Fibroblast of the aortic adventitia (primary cell): ENCODE data around the gene GSG1L2. TPM values are rescaled to one million over a fixed set of nuclear protein-coding genes. Genes with fewer than 3 reads are reported as not detected.

Experiments used
- DNase-seq: peaks from one replicate; pipeline ENCODE4 v3.0.0-alpha.2; 2010; ENCODE audit warnings: low read depth
- H3K4me3 ChIP-seq: 2 replicates; pipeline ENCODE4 v1.5.1; 2011; ENCODE audit warnings: low read depth, mild to moderate bottlenecking, control low read depth, low read length, moderate library complexity
- CTCF ChIP-seq: IDR thresholded peaks from 2 replicates; pipeline ENCODE4 v1.5.1; 2011; ENCODE audit warnings: mild to moderate bottlenecking, low read length, control low read depth, inconsistent platforms; ENCODE audit not compliant: insufficient read depth
- total RNA-seq: library from RNA; depleted of rRNA; stranded (reverse); fragments of >200 nt; gene quantifications from 2 replicates; pipeline ENCODE4 v1.2.3, GENCODE V29; 2012; ENCODE audit warnings: low replicate concordance

The GSG1L2 gene
- total RNA-seq, 1 donor, result not detected

GRCh38 chr17:9855036-9855435, 33.2 kb upstream of the GSG1L2 start:
- no peak for DNase-seq
- no peak for TF ChIP-seq CTCF
- H3K4me3 ChIP-seq, result no peak overlapping the region

GRCh38 chr17:9854255-9854654, 32.4 kb upstream of the GSG1L2 start:
- TF ChIP-seq CTCF, result no peak
- no peak for DNase-seq
- H3K4me3 ChIP-seq, result no peak overlapping the region

GRCh38 chr17:9850151-9850550, 28.3 kb upstream of the GSG1L2 start:
- DNase-seq, result no peak
- H3K4me3 ChIP-seq, result no peak overlapping the region
- TF ChIP-seq CTCF, result no peak

- H3K4me3 ChIP-seq, result no peak overlapping the region
- DNase-seq, result no peak
- no peak for TF ChIP-seq CTCF
Measured at GRCh38 chr17:9845306-9845705, 23.4 kb upstream of the GSG1L2 start.

- no peak for DNase-seq
- no peak for TF ChIP-seq CTCF
- H3K4me3 ChIP-seq, result no peak overlapping the region
Measured at GRCh38 chr17:9844153-9844552, 22.3 kb upstream of the GSG1L2 start.

- no peak for TF ChIP-seq CTCF
- no peak for DNase-seq
- no peak overlapping the region for H3K4me3 ChIP-seq
Measured at GRCh38 chr17:9843152-9844010, 21.5 kb upstream of the GSG1L2 start.
